HepG2 (cell line): ENCODE results near the gene ARL8B. TPM values are rescaled to one million over a fixed set of nuclear protein-coding genes. Genes with fewer than 3 reads are reported as not detected.

Source experiments
- ATAC-seq: fragments of 200-7000 bp; cut with Tn5 transposase; 3 replicates; pipeline ENCODE4 v1.9.1; 2020; ENCODE audit warnings: mild to moderate bottlenecking, moderate library complexity
- BruUV-seq: library from RNA; stranded (reverse); fragments of 400-500 nt; replicated peaks from 2 replicates; lab custom pipeline; 2021; lab: Mats Ljungman, UMichigan
- CTCF ChIA-PET: fragments of 300-600 bp; formaldehyde crosslinking; extraction: SDS; loops from one replicate; lab custom pipeline; 2021; ENCODE audit warnings: low total read pairs, inconsistent platforms, low intra/inter-chr PET ratio; lab: Yijun Ruan, JAX
- POLR2A ChIA-PET: fragments of 350-600 bp; sonication (Branson Sonifier 250); formaldehyde crosslinking; loops from one replicate; lab custom pipeline; 2020; ENCODE audit warnings: antibody characterized with exemption, inconsistent platforms; lab: Yijun Ruan, JAX
- DNase-seq: peaks from one replicate; pipeline ENCODE4 v3.0.0-alpha.2; 2015; ENCODE audit warnings: low spot score
- FAIRE-seq: peaks from 3 replicates; lab custom pipeline; 2011; peaks lifted over from hg19 to GRCh38; lab: Jason Lieb, UNC
- H2AFZ ChIP-seq: one replicate; pipeline ENCODE4 v1.6.1; 2011; ENCODE audit warnings: low read length, inconsistent platforms
- H3K27ac ChIP-seq: fragments of 300-600 bp; 3 replicates; pipeline ENCODE4 v1.8.0; 2011; ENCODE audit warnings: mixed run types, mild to moderate bottlenecking, mixed read lengths, low read length, inconsistent platforms; ENCODE audit not compliant: insufficient read depth; ENCODE audit errors: extremely low read length
- H3K27me3 ChIP-seq, 2 experiments: fragments of 200-600 bp in 1 of 2; 2 replicates in 1 of 2; 3 replicates in 1 of 2; pipeline versions ENCODE4 v1.6.0 to v1.8.0; 2011; ENCODE audit warnings: low read length in 2 of 2, mild to moderate bottlenecking in 2 of 2, moderate library complexity in 2 of 2, inconsistent platforms in 1 of 2; ENCODE audit not compliant: insufficient read depth in 2 of 2, control insufficient read depth in 1 of 2
- H3K36me3 ChIP-seq, 2 experiments: fragments of 200-600 bp in 1 of 2; replicated peaks in 1 of 2; 2 replicates in 1 of 2; 3 replicates in 1 of 2; pipeline versions ENCODE4 v1.5.1 to v1.8.0; 2011; ENCODE audit warnings: low read length in 2 of 2, inconsistent platforms in 1 of 2; ENCODE audit not compliant: insufficient read depth in 2 of 2, control insufficient read depth in 1 of 2
- H3K4me1 ChIP-seq: 2 replicates; pipeline ENCODE4 v1.5.1; 2012; ENCODE audit warnings: low read length, inconsistent platforms; ENCODE audit not compliant: insufficient read depth
- H3K4me2 ChIP-seq: 2 replicates; pipeline ENCODE4 v1.6.0; 2011; ENCODE audit warnings: low read depth, low read length, inconsistent platforms
- H3K4me3 ChIP-seq, 3 experiments: fragments of 200-600 bp in 1 of 3; sonication (generic), shearing (Covaris generic) in 1 of 3; replicated peaks in 1 of 3; 2 replicates each; pipeline ENCODE4 v1.5.1; 2011 to 2016; ENCODE audit warnings: low read length in 3 of 3, inconsistent platforms in 2 of 3, low read depth in 2 of 3, mild to moderate bottlenecking in 2 of 3, control low read depth in 1 of 3, mixed read lengths in 1 of 3; ENCODE audit not compliant: insufficient read depth in 1 of 3
- H3K79me2 ChIP-seq: one replicate; pipeline ENCODE4 v1.6.1; 2011; ENCODE audit warnings: low read length, inconsistent platforms; ENCODE audit not compliant: insufficient read depth
- H3K9ac ChIP-seq: 2 replicates; pipeline ENCODE4 v1.6.0; 2011; ENCODE audit warnings: mild to moderate bottlenecking, low read depth, low read length, inconsistent platforms; ENCODE audit not compliant: insufficient read depth
- H3K9me3 ChIP-seq: 2 replicates; pipeline ENCODE4 v1.5.1; 2012; ENCODE audit warnings: mild to moderate bottlenecking, low read length
- H4K20me1 ChIP-seq: 2 replicates; pipeline ENCODE4 v1.6.0; 2011; ENCODE audit warnings: inconsistent platforms, mild to moderate bottlenecking, low read length, moderate library complexity; ENCODE audit not compliant: insufficient read depth
- ADNP ChIP-seq: sonication (generic); formaldehyde crosslinking; IDR thresholded peaks from 2 replicates; pipeline ENCODE4 v1.4.0; 2020; ENCODE audit warnings: missing genetic modification reagents
- ATF7-NPFF ChIP-seq: sonication (generic); formaldehyde crosslinking; IDR thresholded peaks from 2 replicates; pipeline ENCODE4 v1.8.1; 2023; ENCODE audit warnings: mild to moderate bottlenecking, low read depth, missing genetic modification reagents, moderate library complexity
- CEBPB ChIP-seq: IDR thresholded peaks from 2 replicates; pipeline ENCODE4 v1.6.1; 2011; ENCODE audit warnings: low read depth, low read length, improper control_type of control experiment, borderline replicate concordance
- DPF2 ChIP-seq: sonication (generic); formaldehyde crosslinking; IDR thresholded peaks from 2 replicates; pipeline ENCODE4 v1.4.0; 2020; ENCODE audit warnings: mild to moderate bottlenecking, low read depth, missing genetic modification reagents, borderline replicate concordance
- EP300 ChIP-seq, 3 experiments: sonication (generic) in 1 of 3; formaldehyde crosslinking in 1 of 3; IDR thresholded peaks; 2 replicates each; pipeline versions ENCODE4 v1.5.1 to v1.6.1; 2011 to 2020; ENCODE audit warnings: low read depth in 2 of 3, low read length in 2 of 3, borderline replicate concordance in 1 of 3, improper control_type of control experiment in 1 of 3, mild to moderate bottlenecking in 1 of 3, missing genetic modification reagents in 1 of 3, moderate library complexity in 1 of 3
- ETV5 ChIP-seq: IDR thresholded peaks from 2 replicates; pipeline ENCODE4 v1.6.1; 2018; ENCODE audit warnings: missing biosample characterization, missing genetic modification reagents, inconsistent platforms, borderline replicate concordance
- FOSL2 ChIP-seq: sonication (generic); formaldehyde crosslinking; IDR thresholded peaks from 2 replicates; pipeline ENCODE4 v1.4.0; 2020; ENCODE audit warnings: missing genetic modification reagents
- FOXO1 ChIP-seq: sonication (generic); formaldehyde crosslinking; IDR thresholded peaks from 2 replicates; pipeline ENCODE4 v1.4.0; 2020; ENCODE audit warnings: missing genetic modification reagents
- FOXP1 ChIP-seq, 2 experiments: fragments of 450-650 bp in 1 of 2; IDR thresholded peaks; 2 replicates each; pipeline ENCODE4 v1.6.1; 2017 to 2018; ENCODE audit warnings: antibody characterized with exemption in 1 of 2
- MED1 ChIP-seq: sonication (generic); formaldehyde crosslinking; IDR thresholded peaks from 2 replicates; pipeline ENCODE4 v1.4.0; 2020; ENCODE audit warnings: missing genetic modification reagents
- MEF2D ChIP-seq: sonication (generic); formaldehyde crosslinking; IDR thresholded peaks from 2 replicates; pipeline ENCODE4 v1.5.1; 2020; ENCODE audit warnings: mild to moderate bottlenecking, missing genetic modification reagents
- NCOA1 ChIP-seq: sonication (generic); formaldehyde crosslinking; IDR thresholded peaks from 2 replicates; pipeline ENCODE4 v1.9.0; 2021; ENCODE audit warnings: missing genetic modification reagents
- POLR2AphosphoS2 ChIP-seq: IDR thresholded peaks from 2 replicates; pipeline ENCODE4 v1.6.1; 2011; ENCODE audit warnings: low read depth, low read length, improper control_type of control experiment
- RARA ChIP-seq: IDR thresholded peaks from 2 replicates; pipeline ENCODE4 v1.6.1; 2016; ENCODE audit warnings: missing genetic modification reagents, missing compliant biosample characterization
- SAP130 ChIP-seq: IDR thresholded peaks from 2 replicates; pipeline ENCODE4 v1.6.1; 2016; ENCODE audit warnings: low read depth
- ZFP90 ChIP-seq: sonication (generic); formaldehyde crosslinking; IDR thresholded peaks from 2 replicates; pipeline ENCODE4 v1.8.0; 2022; ENCODE audit warnings: missing genetic modification reagents, mild to moderate bottlenecking, inconsistent platforms, borderline replicate concordance
- ZNF160 ChIP-seq: sonication (generic); formaldehyde crosslinking; IDR thresholded peaks from 2 replicates; pipeline ENCODE4 v1.8.0; 2022; ENCODE audit warnings: mild to moderate bottlenecking, inconsistent platforms, missing genetic modification reagents
- ZNF30 ChIP-seq: sonication (generic); formaldehyde crosslinking; IDR thresholded peaks from 2 replicates; pipeline ENCODE4 v1.5.0; 2020; ENCODE audit warnings: mild to moderate bottlenecking, missing genetic modification reagents
- ZNF329 ChIP-seq: sonication (generic); formaldehyde crosslinking; IDR thresholded peaks from 2 replicates; pipeline ENCODE4 v1.9.0; 2021; ENCODE audit warnings: low read depth, mild to moderate bottlenecking, missing genetic modification reagents
- WGBS: methylation state at CpG from one replicate; pipeline ENCODE4 v1.1.6; 2017; ENCODE audit warnings: low lambda C conversion rate; 5-methylcytosine and 5-hydroxymethylcytosine counted together
- in situ Hi-C: cut with HindIII; loops from 2 replicates; pipeline ENCODE4 v1.10.0; 2017; ENCODE audit warnings: low pct_unique_long_range_greater_than_20kb; ENCODE audit not compliant: extremely low pct_ligation_motif_present
- intact Hi-C: fragments of 100-400 bp; cut with micrococcal nuclease; formaldehyde crosslinking; loops from one replicate; pipeline ENCODE4 v1.10.0; 2022; ENCODE audit not compliant: unreplicated experiment
- polyA plus RNA-seq, 8 experiments: library from polyadenylated mRNA; depleted of rRNA in 3 of 8; stranded (reverse) in 7 of 8; unstranded in 1 of 8; fragments of >200 nt; fragmentation: Illumina TruSeq in 4 of 8; extraction: Trizol in 4 of 8; gene quantifications; 2 replicates each; pipeline versions ENCODE4 v1.2.1 to v1.2.3, GENCODE V29; 2011 to 2016; ENCODE audit warnings: low read depth in 4 of 8, missing spikeins in 1 of 8, mixed read lengths in 1 of 8; ENCODE audit not compliant: insufficient read depth in 1 of 8
- total RNA-seq, 5 experiments: library from RNA; depleted of rRNA; stranded (reverse); fragments of >200 nt; fragmentation: Illumina TruSeq; extraction: Trizol; gene quantifications; 2 replicates each; pipeline ENCODE4 v1.2.3, GENCODE V29; 2016; ENCODE audit warnings: low read depth in 1 of 5
- TF ChIP-seq, protein P1 (sequence below): sonication (generic); formaldehyde crosslinking; IDR thresholded peaks from 2 replicates; pipeline ENCODE4 v1.9.0; 2021; ENCODE audit warnings: missing genetic modification reagents, borderline replicate concordance
- TF ChIP-seq, protein P2 (sequence below): sonication (generic); formaldehyde crosslinking; IDR thresholded peaks from 2 replicates; pipeline ENCODE4 v1.8.0; 2022; ENCODE audit warnings: missing genetic modification reagents, mild to moderate bottlenecking, borderline replicate concordance
- TF ChIP-seq, protein P3 (sequence below): sonication (generic); formaldehyde crosslinking; IDR thresholded peaks from 2 replicates; pipeline ENCODE4 v1.5.1; 2020; ENCODE audit warnings: mild to moderate bottlenecking, missing genetic modification reagents, borderline replicate concordance

Gene ARL8B
- total and polyA plus RNA-seq, 2 of the 13 experiments (the other 11 are each of a cell fraction or from before 2014, with no cell fraction given): 23.5 to 30.4 TPM

DNA sequence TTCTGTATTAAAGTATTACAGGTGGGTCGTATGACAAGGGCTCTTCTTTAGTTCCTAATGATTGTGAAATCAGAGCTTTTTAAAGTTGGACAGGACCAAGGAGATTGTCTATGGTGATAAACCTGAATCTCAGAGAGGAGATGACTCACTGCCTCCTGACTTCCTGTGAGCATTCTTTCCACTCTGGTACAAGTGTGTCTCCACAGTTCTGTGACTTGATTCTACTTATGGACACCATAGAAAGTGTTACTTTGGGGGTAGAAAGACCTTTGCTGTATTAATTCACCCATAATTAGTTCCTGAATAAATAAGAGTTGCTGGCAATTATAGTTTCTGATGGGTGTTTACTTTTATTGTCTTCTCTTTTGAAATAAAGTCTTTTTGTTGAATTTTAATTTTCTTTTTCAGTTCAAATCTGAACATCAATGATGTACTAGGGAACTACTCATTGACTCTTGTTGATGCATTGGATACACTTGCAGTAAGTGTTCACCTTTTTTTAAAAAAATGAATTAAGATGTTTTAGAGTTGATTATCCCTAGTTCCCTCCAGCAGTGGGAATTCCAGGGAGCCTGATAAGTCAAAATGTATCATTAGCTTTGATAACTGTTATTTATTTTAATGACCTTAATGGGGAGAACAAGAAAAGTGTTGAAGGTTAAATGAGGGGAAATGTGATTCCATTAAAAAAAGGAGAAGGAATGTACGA is 72.9 kb downstream of the ARL8B start:
- Histone ChIP-seq H3K36me3 (peaks cover 4 to 46% of the 10 kb centered on the region in 2 experiments), H3K4me2 (no peak overlapping the region), H3K4me1 (peaks cover 75% of the 10 kb centered on the region), H3K9me3 (no peaks in the 10 kb centered on the region), H3K27ac (no peak overlapping the region), H3K79me2 (peaks cover 78% of the 10 kb centered on the region), H3K4me3 (no peak overlapping the region), H4K20me1 (peaks cover 18% of the 10 kb centered on the region), H2AFZ (no peak overlapping the region), H3K9ac (no peak overlapping the region), H3K27me3 (no peaks in the 10 kb centered on the region)
- DNase-seq (peak; percentile 67), ATAC-seq (peak; percentile 41; the same call in 1 of the 3 replicates), FAIRE-seq (no peak)
- intact Hi-C loops (no loop called here), in situ Hi-C loops (no loop called here)
- WGBS: 69% methylated on average over 2 of the region's 2 CpGs
- POLR2A ChIA-PET: no interaction called here
- BruUV-seq: no TSS peak
- CTCF ChIA-PET: no interaction called here
- TF ChIP-seq ZFP90 (no peak), ZNF30 (CRISPR knock-in tag) (no peak), FOSL2 (CRISPR knock-in tag) (peak; percentile 91), ETV5 (peak; percentile 72; the same call in 1 of the 2 replicates), NCOA1 (CRISPR knock-in tag) (no peak), MEF2D (CRISPR knock-in tag) (no peak), POLR2AphosphoS2 (peak; percentile 84; the same call in 1 of the 2 replicates), FOXP1 (IDR thresholded peaks at IDR 0.05) (no peak), FOXP1 (CRISPR knock-in tag; IDR thresholded peaks at IDR 0.05) (no peak), MED1 (CRISPR knock-in tag) (no peak), RARA (CRISPR knock-in tag) (no peak), ZNF160 (no peak), SAP130 (peak; percentile 45; the same call in 1 of the 2 replicates), ATF7-NPFF (CRISPR knock-in tag) (no peak), DPF2 (CRISPR knock-in tag) (no peak), EP300 (IDR thresholded peaks at IDR 0.05; ENCODE audit: low read depth in 2 of 2, low read length in 2 of 2) (peak in 1 of 2 experiments; percentile 8; a peak in 1 of 4 replicates), EP300 (CRISPR knock-in tag; IDR thresholded peaks at IDR 0.05; ENCODE audit: borderline replicate concordance) (no peak), CEBPB (peak; percentile 83), ADNP (no peak), ZNF329 (CRISPR knock-in tag) (no peak), FOXO1 (CRISPR knock-in tag) (no peak)
- TF ChIP-seq, protein P1, sequence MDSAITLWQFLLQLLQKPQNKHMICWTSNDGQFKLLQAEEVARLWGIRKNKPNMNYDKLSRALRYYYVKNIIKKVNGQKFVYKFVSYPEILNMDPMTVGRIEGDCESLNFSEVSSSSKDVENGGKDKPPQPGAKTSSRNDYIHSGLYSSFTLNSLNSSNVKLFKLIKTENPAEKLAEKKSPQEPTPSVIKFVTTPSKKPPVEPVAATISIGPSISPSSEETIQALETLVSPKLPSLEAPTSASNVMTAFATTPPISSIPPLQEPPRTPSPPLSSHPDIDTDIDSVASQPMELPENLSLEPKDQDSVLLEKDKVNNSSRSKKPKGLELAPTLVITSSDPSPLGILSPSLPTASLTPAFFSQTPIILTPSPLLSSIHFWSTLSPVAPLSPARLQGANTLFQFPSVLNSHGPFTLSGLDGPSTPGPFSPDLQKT (CRISPR knock-in tag): no peak
- TF ChIP-seq, protein P2, sequence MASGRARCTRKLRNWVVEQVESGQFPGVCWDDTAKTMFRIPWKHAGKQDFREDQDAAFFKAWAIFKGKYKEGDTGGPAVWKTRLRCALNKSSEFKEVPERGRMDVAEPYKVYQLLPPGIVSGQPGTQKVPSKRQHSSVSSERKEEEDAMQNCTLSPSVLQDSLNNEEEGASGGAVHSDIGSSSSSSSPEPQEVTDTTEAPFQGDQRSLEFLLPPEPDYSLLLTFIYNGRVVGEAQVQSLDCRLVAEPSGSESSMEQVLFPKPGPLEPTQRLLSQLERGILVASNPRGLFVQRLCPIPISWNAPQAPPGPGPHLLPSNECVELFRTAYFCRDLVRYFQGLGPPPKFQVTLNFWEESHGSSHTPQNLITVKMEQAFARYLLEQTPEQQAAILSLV (CRISPR knock-in tag): no peak
- TF ChIP-seq, protein P3, sequence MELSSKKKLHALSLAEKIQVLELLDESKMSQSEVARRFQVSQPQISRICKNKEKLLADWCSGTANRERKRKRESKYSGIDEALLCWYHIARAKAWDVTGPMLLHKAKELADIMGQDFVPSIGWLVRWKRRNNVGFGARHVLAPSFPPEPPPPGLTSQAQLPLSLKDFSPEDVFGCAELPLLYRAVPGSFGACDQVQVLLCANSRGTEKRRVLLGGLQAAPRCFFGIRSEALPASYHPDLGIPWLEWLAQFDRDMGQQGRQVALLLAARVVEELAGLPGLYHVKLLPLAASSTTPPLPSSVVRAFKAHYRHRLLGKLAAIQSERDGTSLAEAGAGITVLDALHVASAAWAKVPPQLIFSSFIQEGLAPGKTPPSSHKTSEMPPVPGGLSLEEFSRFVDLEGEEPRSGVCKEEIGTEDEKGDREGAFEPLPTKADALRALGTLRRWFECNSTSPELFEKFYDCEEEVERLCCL: no peak
